Left lung (tissue), 10 donors: ENCODE measurements around the gene SRCAP. TPM values are rescaled to one million over a fixed set of nuclear protein-coding genes. Genes with fewer than 3 reads are reported as not detected.

Source experiments
- ATAC-seq: fragments of 200-7000 bp; cut with Tn5 transposase; one replicate; pipeline ENCODE4 v1.9.1; 2020; ENCODE audit warnings: moderate library complexity
- DNase-seq, 4 donors: peaks; one replicate each; pipeline ENCODE4 v3.0.0-alpha.2; 2013 to 2020
- H3K27ac ChIP-seq, 2 donors: fragments of 200-600 bp; sonication (generic) in 1 of 2; one replicate each; pipeline versions ENCODE4 v1.5.0 to v1.8.0; 2020 to 2021
- H3K27me3 ChIP-seq, 2 donors: fragments of 200-600 bp; sonication (generic) in 1 of 2; one replicate each; pipeline versions ENCODE4 v1.5.0 to v1.8.0; 2020 to 2021
- H3K36me3 ChIP-seq, 2 donors: fragments of 200-600 bp; sonication (generic) in 1 of 2; one replicate each; pipeline versions ENCODE4 v1.5.0 to v1.8.0; 2020 to 2021
- H3K4me1 ChIP-seq, 2 donors: fragments of 200-600 bp; one replicate each; pipeline ENCODE4 v1.8.0; 2021
- H3K4me3 ChIP-seq, 2 donors: fragments of 200-600 bp; sonication (generic) in 1 of 2; one replicate each; pipeline versions ENCODE4 v1.5.0 to v1.8.0; 2020 to 2021; ENCODE audit warnings: mild to moderate bottlenecking in 1 of 2
- H3K9me3 ChIP-seq, 2 donors: fragments of 200-600 bp; sonication (generic) in 1 of 2; one replicate each; pipeline versions ENCODE4 v1.5.0 to v1.8.0; 2020 to 2021
- intact Hi-C, 2 donors: fragments of 100-400 bp; cut with DNase I; formaldehyde crosslinking; loops; one replicate each; pipeline versions ENCODE4 v1.11.2 to v1.14.2; 2022
- polyA plus RNA-seq, 6 donors: library from polyadenylated mRNA; unstranded; fragments of 120-200 nt; gene quantifications; one replicate each; pipeline ENCODE4 v1.2.1, GENCODE V29; 2013; ENCODE audit not compliant: insufficient read length in 6 of 6
- total RNA-seq, 2 donors: library from RNA; stranded (reverse); fragmentation: NEBNext Ultra II Directional; extraction: Animal tissue kit (Norgen Biotek cat#: 25700); gene quantifications; one replicate each; pipeline ENCODE4 v1.2.1, GENCODE V29; 2021
- TF ChIP-seq, protein P1 (sequence below), 2 donors: fragments of 200-600 bp; sonication (generic) in 1 of 2; IDR thresholded peaks; one replicate each; pipeline versions ENCODE4 v1.5.0 to v1.8.0; 2021; ENCODE audit warnings: antibody characterized with exemption in 2 of 2
- donor health status: DM: no; HTN: yes; CAD: no.
- donor health status: DM: no; HTN: no; CAD: no.

Gene SRCAP
- total and polyA plus RNA-seq, 8 donors = 30.7 to 67.4 (median 40.6) TPM

DNA sequence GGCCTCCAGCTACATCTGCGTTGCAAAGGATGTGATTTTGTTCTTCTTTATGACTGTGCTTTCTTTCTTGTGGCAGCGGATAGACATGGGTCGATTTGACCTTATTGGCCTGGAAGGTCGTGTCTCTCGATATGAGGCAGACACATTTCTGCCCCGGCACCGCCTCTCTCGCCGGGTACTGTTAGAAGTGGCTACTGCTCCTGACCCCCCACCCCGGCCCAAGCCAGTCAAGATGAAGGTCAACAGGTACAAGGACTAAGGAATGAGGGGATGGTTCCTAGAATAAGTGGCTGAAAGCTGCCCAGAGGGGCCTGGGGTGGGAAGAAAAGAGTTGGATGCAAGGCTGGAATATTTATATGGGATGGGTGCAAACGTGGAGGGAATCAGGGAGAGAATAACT lies 21.1 kb downstream of the SRCAP start:
- TF ChIP-seq, protein P1, sequence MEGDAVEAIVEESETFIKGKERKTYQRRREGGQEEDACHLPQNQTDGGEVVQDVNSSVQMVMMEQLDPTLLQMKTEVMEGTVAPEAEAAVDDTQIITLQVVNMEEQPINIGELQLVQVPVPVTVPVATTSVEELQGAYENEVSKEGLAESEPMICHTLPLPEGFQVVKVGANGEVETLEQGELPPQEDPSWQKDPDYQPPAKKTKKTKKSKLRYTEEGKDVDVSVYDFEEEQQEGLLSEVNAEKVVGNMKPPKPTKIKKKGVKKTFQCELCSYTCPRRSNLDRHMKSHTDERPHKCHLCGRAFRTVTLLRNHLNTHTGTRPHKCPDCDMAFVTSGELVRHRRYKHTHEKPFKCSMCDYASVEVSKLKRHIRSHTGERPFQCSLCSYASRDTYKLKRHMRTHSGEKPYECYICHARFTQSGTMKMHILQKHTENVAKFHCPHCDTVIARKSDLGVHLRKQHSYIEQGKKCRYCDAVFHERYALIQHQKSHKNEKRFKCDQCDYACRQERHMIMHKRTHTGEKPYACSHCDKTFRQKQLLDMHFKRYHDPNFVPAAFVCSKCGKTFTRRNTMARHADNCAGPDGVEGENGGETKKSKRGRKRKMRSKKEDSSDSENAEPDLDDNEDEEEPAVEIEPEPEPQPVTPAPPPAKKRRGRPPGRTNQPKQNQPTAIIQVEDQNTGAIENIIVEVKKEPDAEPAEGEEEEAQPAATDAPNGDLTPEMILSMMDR (IDR thresholded peaks at IDR 0.05) = no peak
- Histone ChIP-seq H3K9me3 (no peaks in the 10 kb centered on the region), H3K27me3 (no peaks in the 10 kb centered on the region), H3K27ac (no peak overlapping the region), H3K4me3 (no peak overlapping the region), H3K36me3 (peaks cover 11 to 100% of the 10 kb centered on the region in 2 donors), H3K4me1 (peaks cover 0 to 27% of the 10 kb centered on the region in 2 donors)
- DNase-seq (no peak), ATAC-seq (no peak)
- intact Hi-C loops = no loop called here

DNA sequence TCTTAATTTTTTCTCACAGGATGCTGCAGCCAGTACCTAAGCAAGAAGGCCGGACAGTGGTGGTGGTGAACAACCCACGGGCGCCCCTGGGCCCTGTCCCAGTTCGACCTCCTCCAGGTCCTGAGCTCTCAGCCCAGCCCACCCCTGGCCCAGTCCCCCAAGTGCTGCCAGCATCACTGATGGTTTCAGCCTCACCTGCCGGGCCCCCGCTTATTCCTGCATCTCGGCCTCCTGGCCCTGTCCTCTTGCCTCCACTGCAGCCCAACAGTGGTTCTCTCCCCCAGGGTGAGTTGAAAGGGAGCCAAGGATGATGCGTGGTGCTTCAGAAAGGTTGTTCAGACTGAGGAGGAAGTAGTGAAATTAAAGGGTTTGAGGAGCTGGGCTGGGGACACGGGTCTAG lies 21.7 kb downstream of the SRCAP start:
- TF ChIP-seq, protein P1 (IDR thresholded peaks at IDR 0.05) = no peak
- intact Hi-C loops = no loop called here
- H3K27me3 ChIP-seq = no peaks in the 10 kb centered on the region
- no peak overlapping the region for H3K4me3 ChIP-seq
- DNase-seq (no peak), ATAC-seq (no peak)
- peaks cover 0 to 27% of the 10 kb centered on the region in 2 donors for H3K4me1 ChIP-seq
- H3K36me3 ChIP-seq = peaks cover 11 to 100% of the 10 kb centered on the region in 2 donors
- no peak overlapping the region for H3K27ac ChIP-seq
- no peaks in the 10 kb centered on the region for H3K9me3 ChIP-seq

DNA sequence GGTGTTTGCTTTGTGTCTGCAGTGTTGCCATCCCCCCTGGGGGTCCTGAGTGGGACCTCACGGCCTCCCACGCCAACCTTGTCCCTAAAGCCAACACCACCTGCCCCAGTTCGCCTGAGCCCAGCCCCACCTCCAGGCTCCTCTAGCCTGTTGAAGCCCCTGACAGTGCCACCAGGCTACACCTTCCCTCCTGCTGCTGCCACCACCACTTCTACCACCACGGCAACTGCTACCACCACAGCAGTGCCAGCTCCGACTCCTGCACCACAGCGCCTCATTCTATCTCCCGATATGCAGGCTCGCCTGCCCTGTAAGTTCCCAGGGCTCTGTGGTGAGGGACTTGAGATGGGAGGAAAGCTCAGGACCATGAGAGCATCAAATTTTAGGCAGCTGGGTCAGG lies 22.2 kb downstream of the SRCAP start:
- Histone ChIP-seq H3K9me3 (no peaks in the 10 kb centered on the region), H3K4me3 (no peak overlapping the region), H3K36me3 (peaks cover 11 to 100% of the 10 kb centered on the region in 2 donors), H3K4me1 (peaks cover 0 to 26% of the 10 kb centered on the region in 2 donors), H3K27me3 (no peaks in the 10 kb centered on the region), H3K27ac (no peak overlapping the region)
- DNase-seq (no peak), ATAC-seq (no peak)
- intact Hi-C loops = no loop called here
- TF ChIP-seq, protein P1 (IDR thresholded peaks at IDR 0.05) = no peak

DNA sequence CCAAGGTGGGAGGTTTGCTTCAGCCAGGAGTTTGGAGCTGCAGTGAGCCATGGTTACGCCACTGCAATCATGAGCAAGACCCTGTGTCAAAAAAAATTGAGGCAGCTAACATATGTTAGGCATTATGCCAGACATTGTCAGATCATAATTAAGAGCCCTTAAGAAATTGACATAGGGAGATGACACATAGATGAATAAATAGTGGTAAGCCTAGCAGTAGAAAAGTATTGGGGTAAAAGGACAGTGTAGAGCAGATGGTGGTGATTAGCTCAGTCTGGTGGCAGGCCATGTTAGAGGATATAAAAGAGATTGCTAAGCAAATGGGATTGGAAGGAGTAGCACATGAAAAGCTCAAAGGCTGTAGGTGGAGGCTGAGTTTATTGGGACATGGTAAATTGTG lies 22.6 kb downstream of the SRCAP start:
- H3K27ac ChIP-seq = no peak overlapping the region
- H3K36me3 ChIP-seq = peaks cover 8 to 99% of the 10 kb centered on the region in 2 donors

DNA sequence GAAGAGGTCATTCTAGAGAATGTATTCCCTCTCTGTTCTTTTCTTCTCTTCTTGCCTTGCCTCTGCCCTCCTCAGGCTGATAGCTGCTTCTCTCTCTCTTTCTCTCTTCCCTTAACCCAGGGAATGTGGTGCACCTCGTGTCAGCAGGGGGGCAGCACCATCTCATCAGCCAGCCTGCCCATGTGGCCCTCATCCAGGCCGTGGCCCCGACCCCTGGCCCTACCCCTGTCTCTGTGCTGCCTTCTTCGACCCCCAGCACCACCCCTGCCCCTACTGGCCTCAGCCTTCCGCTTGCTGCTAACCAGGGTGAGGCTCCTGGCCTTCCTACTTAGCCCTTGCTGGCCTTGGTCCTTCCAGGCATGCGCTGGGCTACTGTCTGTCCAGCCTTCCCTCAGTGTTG lies 23.5 kb downstream of the SRCAP start:
- H3K27me3 ChIP-seq = no peaks in the 10 kb centered on the region
- DNase-seq (no peak), ATAC-seq (no peak)
- peaks cover 8 to 99% of the 10 kb centered on the region in 2 donors for H3K36me3 ChIP-seq
- no peak overlapping the region for H3K4me3 ChIP-seq
- TF ChIP-seq, protein P1 (IDR thresholded peaks at IDR 0.05) = no peak
- no peak overlapping the region for H3K27ac ChIP-seq
- intact Hi-C loops = no loop called here
- peaks cover 0 to 17% of the 10 kb centered on the region in 2 donors for H3K4me1 ChIP-seq
- no peaks in the 10 kb centered on the region for H3K9me3 ChIP-seq

More for the DNA sequence above, 22.6 kb downstream of the SRCAP start:
- Histone ChIP-seq H3K4me3 (no peak overlapping the region), H3K27me3 (no peaks in the 10 kb centered on the region), H3K9me3 (no peaks in the 10 kb centered on the region), H3K4me1 (peaks cover 0 to 21% of the 10 kb centered on the region in 2 donors)
- DNase-seq (no peak), ATAC-seq (no peak)
- intact Hi-C loops = no loop called here
- TF ChIP-seq, protein P1 (IDR thresholded peaks at IDR 0.05) = no peak
